HG03442 (cell line): ENCODE results near the gene PUS7L.

Source experiments
- ATAC-seq: cut with Tn5 transposase; IDR thresholded peaks from one replicate; pipeline ENCODE4 v1.9.1; 2021; ENCODE audit warnings: mild to moderate bottlenecking, moderate library complexity; ENCODE audit not compliant: unreplicated experiment

Gene PUS7L

GRCh38 chr12:43675048-43675904 is 83.3 kb downstream of the PUS7L start:
- no peak for ATAC-seq

GRCh38 chr12:43669373-43669772 is 89.2 kb downstream of the PUS7L start:
- no peak for ATAC-seq
